Activated CD8-positive, alpha-beta memory T cell treated with anti-CD3 and anti-CD28 coated beads for 4 hours (primary cell): ENCODE measurements around the gene PALM2AKAP2.

Experiments used
- DNase-seq, 2 donors: peaks; one replicate each; pipeline ENCODE4 v3.0.0-alpha.2; 2020; ENCODE audit warnings: low read depth in 2 of 2

PALM2AKAP2 gene

DNA sequence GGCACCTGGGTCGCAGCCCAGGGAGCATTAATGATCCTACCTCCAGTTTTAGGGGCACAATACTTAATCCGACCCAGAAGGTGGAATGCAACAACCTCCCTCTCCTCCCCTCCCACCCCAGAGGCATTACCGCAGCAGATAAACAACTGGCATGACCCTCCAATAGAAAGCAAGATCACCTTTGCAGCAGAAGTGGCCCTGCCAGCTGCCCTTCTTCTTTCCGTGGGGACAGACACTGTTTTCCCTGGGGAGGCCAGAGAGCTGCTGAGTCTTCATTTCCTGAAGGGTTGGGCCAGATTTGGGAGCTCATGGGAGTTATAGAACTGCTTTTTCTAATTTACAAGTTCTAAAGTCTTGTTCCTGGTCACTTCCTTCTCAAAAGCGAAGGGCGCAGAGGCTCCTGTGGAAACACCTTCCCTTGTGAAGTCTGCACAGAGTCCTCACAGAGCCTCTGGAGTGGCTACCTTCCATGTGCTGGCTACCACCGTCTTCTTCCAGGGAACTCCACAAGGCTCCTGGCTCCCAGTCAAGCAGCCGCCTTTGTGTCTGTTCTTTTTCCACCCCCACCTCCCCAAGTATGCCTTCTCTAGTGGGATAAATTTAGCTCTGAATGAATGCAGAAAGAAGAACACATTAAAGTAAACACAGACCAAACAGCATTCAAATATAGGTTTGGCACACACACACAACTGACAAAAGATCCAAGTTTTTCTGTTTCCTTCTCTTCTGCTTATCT, 8.0 kb upstream of the PALM2AKAP2 start:
- no peak for DNase-seq

DNA sequence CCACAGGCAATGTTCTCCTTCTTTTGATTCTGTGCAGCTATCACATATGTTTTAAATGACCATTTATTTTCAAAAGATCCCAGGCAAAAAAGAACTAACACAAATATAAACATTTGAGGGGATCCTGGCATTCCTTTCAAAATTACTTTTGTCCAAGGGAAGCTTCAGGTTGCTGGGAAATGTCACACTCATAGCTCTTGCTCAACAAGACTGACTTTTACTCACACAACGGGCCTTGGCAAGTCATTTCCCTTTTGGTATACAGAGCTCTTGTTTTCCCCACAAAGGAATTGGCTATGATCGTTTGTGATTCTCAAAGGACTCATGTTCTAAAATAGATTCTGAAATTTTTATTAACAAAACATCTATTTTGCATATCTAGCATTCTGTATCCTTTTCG, 4.5 kb upstream of the PALM2AKAP2 start:
- no peak for DNase-seq

DNA sequence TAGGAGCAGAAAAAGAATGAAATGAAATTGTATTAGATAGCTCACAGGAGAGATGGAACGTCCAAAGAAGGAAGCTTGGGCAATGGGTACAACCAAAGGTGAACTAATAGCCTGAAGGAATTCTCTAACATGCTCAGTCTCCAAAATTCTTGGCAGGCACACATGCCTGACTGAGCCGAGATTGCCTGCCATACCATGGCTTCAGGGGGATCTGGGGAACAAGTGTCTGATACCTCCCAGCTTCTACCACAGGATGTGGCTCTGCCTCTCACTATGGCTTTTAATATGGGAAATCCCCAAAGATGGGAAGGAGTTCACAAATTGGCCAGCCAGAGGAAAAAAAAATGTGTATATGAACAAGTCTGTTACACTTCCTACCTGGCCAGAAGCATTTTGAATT, 3.6 kb upstream of the PALM2AKAP2 start:
- DNase-seq: no peak

DNA sequence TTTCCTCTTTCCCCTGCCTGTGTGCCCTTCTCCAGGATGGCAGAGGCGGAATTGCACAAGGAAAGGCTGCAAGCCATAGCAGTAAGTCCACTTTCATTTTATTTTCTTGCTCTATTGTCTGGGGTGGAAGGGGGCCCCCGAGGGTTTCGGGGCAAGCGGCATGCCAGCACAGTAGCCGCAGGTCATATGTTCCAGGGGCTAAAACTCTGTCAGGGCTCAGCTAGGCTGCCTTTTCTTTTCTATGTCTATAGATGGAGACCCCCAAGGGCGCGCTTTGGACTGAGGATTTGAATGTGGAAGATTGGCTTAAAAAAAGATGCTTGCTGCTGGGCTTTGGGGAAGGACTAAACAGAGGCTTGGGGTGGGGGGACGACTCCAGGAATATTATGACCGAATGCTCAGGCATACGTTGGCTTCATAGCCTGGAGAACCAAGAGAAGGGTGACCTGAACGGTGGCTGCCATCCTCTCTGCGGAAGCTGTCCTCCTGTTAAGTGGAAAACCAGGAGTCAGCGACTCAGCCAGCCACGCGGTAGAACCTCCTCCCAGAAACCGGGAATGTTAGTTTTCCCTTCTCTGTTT, 545 bp downstream of the PALM2AKAP2 start:
- DNase-seq: no peak

DNA sequence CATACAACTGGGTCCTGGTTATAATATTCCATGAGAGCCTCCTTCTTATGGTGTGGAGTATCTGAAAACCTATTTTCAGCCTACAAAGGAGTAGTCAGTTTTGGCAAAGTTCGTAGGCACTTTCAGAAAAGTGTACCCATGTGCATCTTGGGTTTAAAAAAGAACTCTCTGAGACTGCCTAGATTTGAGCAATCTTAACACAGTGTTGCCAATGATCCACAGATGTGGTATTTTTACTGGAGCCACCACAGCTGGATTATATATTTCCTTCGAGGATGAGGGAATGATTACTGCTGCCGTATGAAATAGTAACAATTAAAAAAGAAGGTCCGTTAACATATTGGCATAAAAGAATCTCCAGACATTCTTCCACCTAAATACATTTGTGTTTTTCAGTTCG, 1.1 kb downstream of the PALM2AKAP2 start:
- no peak for DNase-seq

DNA sequence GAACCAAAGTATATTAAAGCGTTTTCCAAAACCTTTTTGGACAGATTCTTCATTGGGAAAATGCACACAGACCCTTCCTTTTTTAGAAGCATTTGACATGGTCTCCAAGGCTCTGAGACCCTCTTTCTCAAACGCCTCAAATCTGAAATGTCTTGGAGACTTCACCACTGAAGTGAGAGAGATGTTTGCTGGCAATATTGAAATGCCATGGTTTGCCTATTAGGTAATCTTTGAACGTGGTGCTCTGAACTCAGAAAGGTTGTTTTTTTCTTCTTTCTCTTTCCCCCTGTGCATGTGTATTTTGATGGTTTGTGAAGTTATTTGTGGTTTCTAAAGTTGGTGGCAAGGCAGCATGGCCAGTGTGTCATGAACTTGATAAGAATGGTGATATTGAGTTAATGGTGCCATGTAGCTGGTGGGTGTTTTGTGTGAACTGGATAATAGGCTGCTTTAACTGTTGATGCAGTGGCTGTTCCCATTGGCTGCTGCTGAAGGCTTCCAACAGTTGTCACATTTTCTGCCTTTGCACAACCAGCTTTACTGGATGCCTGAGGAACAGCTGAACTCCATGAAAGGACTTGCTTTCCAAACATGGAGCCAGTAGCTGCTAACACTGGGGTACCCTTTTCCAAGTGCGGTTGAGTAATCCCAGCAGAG, 1.7 kb downstream of the PALM2AKAP2 start:
- no peak for DNase-seq

DNA sequence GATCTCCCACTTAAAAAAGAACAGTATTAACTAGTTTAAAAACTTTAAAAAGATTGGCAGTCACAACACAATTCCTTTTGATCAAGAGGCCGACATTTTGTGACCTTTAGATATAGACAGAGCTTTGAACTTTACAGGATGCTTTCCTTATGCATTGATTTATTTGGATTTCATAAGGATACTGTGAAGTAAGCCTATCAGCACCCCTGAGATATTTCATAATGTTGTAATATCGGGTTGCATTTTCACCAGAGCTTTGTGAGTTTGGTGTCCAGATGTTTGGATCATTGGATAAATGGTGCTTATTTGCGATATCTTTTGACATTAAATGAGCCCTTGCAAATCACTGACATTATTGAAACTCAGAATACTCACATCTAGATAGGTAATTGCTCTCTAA, 7.7 kb downstream of the PALM2AKAP2 start:
- no peak for DNase-seq

DNA sequence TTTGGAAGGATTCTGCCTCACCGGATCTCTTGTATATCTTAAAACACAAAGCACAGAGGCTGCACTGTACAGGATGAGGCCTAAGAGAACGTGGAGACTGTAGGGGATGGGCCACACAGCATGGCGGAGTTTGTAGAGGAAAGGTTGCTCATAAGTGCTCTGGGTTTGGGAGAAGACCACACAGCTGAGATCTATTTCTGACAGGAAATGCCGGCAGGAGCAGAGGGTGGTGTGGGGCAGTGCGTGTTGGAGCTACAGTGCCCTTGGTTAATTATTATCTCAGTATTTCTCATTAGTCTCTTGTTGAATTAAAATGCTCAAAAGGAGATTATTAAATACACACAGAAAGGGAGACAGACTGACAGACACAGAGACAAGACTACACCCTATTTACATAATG, 9.6 kb downstream of the PALM2AKAP2 start:
- no peak for DNase-seq

DNA sequence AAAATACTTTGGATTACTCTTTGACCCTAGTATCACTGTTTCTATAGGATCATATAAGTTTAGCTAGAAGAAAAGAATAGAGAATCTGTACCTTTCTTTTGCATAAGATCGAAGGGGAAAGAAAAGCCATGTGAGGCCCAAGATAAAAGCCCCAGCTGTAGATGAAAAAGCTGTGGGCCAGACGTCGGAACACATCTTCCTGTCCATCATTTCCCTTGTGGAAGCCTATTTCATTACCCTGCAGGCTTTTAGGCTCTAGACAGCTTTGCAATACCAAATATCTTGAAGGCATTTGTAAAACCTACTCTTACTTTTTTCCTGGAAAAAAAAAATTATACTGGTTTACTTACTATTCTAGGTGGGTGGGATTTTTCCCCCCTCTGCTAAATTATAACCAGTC, 10.0 kb downstream of the PALM2AKAP2 start:
- no peak for DNase-seq

DNA sequence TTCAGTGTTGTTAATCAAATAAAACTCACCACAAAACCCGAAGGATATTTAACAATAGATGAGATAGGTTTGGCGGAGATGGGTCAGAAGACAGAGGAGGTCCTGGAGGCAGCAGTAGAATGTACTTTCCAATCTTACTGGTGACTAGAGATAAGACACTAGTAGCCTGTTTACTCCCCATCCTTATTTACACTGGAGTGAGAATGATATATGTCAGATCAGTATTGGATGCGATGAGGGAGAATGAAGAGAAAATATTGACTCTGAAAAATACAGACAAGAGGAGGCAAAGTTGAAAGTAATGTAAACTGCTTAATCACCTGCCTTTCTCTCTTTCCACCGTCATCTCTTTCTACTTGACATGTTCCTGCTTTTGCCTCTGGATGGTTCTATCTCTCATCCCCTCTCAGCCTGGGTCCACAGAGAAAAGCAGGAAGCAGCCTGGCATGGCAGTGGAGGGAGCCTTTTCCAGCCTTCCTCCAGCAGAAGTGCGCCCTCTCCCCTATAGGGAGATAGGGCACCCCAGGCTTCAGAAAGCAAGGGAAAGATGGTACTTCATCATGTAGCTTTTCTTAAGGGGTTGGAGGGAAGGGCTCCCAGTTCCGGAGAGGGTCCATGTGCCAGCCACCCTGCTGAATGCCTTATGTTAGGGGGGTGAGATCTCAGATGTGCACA, 11.1 kb downstream of the PALM2AKAP2 start:
- DNase-seq: no peak

DNA sequence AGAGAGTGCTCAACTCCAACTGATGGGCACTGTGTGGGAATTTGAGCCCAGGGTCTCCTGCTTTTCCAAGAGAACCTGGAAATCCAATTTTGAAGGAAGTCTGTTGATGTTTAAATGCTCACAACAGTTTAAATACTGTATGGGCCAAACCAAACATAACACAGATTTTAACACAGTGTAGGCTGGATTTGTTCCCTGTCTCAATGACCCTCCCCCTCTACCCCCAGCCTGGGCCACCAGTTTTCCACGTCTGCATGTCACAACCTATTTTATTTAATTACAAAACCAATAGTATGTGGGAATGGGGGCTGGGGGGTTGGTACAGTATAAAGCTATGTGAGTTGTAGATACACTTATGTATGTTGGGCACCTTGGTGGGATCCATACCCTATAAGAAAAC, 11.7 kb downstream of the PALM2AKAP2 start:
- DNase-seq: no peak

DNA sequence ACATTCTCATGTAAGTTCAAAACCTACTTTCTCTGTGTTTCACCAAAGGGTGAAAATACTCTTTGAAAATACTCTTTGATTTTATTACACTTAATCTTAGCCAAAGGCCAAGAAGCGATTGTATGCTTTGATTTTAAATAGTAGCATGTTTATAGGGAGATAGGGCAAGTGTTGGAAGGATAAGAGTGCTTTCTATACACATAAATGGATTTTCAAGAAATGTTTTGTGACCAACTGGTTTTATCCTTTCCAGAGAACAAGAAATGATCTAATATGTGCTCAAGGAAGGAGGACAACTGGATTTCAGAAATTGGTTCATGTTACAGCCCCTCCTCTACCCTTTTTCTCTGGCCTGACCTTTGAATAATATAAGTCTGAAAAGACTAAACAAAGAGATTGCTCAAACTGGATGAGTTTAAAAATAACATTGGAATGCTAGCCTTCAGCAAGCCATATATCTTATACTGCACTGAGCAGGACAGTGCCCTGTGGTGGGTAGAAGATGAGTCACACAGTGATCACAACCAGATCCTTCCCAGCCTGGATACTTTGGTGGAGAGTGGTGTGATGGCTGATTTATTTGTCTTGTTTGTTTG, 13.1 kb downstream of the PALM2AKAP2 start:
- DNase-seq: no peak

DNA sequence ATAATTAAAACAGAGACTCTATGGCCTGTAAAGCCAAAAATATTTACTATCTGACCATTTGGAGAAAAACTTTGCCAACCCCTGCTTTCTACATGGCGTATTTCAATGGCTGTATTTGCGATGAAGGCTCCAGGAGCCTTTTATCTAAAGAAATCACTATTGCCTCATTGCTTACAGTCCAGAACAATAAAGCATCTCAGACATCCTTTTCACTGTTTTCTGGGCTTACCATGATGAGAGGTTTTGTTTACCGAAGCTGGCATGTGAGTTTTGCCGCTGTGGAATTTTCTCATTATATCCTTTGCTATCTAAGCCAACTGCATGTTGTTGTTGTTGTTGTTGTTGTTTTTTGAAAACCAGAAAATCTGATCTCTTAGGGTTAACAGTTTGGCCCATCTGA, 13.9 kb downstream of the PALM2AKAP2 start:
- no peak for DNase-seq

DNA sequence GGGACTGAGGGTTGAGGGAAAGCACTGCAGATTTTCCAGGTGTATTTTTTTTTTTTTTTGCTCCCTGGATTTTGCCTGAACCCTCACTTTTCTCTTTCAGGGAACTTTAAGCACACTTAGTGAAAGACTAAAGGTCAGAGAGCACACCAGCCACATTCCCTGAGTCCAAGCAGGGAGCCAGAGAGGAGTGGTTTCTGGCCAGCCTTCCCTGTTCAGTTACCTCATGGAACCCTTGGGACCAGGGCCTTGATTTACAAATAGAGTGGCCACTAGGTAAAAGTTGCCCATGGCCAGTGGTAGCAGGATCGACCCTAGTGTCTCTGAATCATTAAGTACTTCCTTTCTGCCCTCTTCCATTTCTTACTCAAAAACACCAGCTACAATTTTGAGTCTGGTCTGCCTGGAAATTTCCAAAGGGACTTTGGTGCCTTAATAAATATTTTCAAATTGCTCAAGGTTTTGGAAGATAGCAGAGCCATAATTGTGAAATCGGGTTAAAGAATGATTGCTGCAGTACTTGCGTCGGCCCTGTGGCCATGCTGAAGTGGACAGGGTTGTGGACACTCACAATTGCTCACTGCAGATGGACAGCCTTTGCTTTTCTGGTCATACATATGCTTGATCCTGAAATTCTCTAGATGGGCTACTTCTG, 14.5 kb downstream of the PALM2AKAP2 start:
- DNase-seq: no peak

DNA sequence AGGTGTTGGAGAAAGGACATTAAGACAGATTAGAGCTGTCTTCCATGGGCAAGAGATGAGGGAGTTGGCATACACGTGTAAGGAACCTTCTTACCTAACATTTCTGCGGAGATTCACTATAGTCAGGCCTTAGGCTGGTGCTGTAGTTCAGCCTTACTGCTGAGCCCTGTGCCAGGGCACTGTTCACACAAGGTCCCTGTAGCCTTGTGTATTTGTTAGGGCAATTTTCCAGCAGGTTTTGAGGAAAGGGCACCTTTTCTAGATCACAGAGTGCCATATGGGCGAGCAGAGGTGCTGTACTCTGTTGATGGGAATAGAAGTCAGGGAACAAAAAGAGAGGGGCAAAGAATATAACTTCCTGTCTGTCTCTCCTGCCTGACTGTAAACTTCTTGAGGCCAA, 15.6 kb downstream of the PALM2AKAP2 start:
- DNase-seq: no peak

DNA sequence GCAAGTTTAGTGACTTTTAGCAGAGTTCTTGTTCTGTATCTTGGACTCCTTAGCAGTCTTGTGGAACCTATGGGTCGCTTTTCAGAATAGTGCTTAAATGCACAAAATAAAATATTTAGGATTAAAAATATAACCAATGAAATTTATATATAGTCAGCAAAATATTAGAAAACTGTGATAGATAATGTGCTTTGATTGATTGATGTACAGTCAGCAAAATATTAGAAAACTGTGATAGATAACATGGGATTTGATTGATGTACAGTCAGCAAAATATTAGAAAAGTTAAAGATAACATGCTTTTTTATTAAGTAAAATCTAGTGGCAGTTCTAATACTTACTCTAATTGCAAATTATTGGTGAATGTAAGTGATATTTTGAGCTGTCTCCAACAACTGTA, 16.1 kb downstream of the PALM2AKAP2 start:
- no peak for DNase-seq

DNA sequence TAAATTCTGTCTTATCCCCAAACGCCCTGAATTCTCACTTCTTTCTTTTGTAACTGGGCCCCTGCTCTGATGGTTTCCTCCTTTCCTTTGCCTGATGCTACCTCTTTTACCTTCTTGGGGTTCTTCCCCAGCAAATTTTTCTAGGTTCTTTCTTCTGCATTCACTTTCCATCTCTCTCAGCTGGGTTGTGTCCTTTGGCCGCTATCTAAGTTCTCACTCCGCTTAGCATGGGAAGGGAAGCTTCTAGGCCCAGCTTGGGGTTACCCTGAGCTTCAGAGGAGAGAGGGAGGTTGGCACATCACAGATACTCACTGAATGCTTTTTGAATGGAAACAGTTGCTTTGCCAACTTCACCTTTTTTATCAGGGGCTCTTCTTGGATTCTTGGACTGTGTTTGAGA, 17.0 kb downstream of the PALM2AKAP2 start:
- no peak for DNase-seq

DNA sequence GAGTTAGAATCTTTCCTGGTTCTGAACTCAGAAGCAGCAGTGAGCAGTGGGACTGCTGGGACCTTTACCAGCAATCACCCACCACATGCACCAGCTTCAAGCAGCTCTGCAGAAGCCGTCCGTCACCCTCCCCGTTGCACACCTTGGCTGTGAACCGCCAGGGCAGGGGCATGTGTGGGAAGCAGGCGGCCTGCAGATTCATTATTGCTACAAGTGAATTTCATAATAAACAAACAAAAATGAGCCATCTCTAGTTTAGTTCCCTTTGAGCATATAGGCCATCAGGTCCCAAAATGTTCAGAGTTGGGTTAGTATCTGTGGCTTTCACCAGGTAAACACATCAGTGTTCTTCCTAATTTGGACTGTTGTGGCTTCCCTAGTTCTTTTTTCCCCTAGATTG, 17.5 kb downstream of the PALM2AKAP2 start:
- DNase-seq: no peak

DNA sequence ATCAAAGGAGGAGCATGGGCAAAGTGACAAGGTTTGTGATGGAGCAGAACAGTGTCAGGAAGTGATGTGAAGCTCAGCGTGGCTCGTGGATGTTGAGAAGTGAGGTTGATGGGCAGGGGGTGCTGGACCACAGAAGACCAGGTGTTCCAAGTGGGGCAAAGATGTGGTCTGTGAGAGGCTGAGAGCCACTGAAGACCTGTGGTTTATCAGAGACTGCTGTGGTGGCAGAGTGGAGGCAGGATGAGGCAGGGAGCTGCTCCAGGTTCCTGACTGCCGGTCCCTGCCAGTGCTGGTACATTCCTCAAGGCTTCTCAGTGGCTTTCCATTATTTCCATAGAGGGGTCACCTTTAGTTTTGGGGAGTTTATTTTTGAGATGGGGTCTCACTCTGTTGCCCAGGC, 19.1 kb downstream of the PALM2AKAP2 start:
- no peak for DNase-seq

DNA sequence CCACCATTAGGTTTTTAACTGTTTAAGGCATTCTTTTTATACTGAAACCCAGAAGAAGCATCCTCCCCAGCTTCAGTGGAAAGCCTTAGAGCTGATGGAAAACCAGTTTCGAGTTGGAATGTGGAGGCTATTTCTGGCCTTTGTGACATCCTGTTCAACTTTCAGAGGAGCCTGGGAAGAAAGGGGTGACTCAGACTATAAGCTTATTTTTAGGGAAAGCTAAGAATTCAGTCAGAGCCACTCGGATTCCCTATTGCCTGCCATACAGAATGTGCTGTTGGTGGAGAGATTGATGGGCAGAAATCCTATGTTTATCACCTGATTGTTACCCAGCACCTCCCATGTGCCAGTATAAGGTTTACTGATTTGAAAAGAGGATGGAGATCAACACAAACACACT, 19.8 kb downstream of the PALM2AKAP2 start:
- DNase-seq: no peak

DNA sequence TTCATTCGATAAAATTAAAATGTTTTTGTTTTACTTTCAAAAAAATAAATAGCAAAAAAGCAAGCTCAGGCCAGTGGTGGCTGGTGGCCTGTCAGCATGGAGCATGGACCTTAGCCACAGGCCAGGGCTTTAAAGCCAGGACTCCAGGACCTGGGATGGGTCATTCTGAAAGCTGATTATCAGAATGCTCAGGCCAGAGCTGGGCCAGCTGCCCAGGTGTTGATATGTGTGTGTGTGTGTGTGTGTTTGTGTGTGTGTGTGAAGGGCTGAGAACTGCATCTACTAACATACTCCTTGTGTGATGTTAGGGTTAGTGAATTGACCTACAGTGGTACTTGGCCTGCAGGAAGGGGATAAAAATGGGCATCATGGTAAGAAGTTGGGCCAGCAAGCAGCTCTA, 21.5 kb downstream of the PALM2AKAP2 start:
- DNase-seq: no peak

DNA sequence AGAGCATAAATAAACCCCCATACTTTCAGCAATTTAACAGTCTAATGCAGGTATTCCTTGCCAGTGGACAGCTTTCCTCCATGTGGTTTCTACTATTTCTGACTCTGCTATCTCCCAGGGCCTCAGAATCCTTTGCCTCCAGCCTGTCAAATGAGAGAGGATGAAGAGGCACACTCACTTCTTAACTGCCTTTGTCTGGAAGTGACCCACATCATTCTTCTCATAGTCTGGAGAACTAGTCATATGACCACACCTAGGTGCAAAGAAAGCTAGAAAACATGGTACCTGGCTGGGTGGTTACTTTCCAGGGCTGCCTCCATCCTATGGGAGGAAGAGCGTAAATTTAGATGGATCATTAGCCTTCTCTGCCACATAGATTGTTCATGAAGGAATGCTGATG, 22.5 kb downstream of the PALM2AKAP2 start:
- DNase-seq: no peak
